ENCODE data around the gene SETMAR. TPM values are rescaled to one million over a fixed set of nuclear protein-coding genes. Genes with fewer than 3 reads are reported as not detected.

Gene SETMAR
- total and polyA plus RNA-seq, 2 experiments from 2014 or later, result 13.5 to 15.4 TPM

DNA sequence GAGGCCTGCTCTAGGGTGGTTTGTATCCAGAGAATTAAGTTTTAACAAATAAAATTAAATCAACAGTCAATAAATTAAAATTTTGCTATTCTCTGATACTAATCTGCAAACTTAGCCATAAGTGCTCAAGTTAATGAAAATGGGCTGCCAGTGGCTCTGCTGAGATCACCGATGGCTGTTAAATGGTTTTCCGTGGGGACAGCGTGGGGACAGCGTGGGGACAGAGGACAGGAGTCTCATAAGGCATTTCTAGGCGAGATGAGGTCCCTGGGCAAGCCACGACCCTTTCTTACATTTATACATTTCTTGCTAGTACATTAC lies 53.0 kb downstream of the SETMAR start:
- no peaks in the 10 kb centered on the region for H3K9me2 ChIP-seq (replicated peaks; ENCODE audit: insufficient read depth)
- H3K36me3 ChIP-seq (replicated peaks; ENCODE audit: insufficient read depth, low read depth), result no peaks in the 10 kb centered on the region
- peaks cover 26% of the 10 kb centered on the region for H3K4me1 ChIP-seq (ENCODE audit: insufficient read depth)
- DNase-seq (ENCODE audit: low spot score), result no peak
- no peaks in the 10 kb centered on the region for H3K27me3 ChIP-seq
- no peaks in the 10 kb centered on the region for H3K9me3 ChIP-seq (ENCODE audit: low read depth)
- H2AFZ ChIP-seq, result no peak overlapping the region
- no peaks in the 10 kb centered on the region for H3K79me2 ChIP-seq
- TF ChIP-seq, protein P1, sequence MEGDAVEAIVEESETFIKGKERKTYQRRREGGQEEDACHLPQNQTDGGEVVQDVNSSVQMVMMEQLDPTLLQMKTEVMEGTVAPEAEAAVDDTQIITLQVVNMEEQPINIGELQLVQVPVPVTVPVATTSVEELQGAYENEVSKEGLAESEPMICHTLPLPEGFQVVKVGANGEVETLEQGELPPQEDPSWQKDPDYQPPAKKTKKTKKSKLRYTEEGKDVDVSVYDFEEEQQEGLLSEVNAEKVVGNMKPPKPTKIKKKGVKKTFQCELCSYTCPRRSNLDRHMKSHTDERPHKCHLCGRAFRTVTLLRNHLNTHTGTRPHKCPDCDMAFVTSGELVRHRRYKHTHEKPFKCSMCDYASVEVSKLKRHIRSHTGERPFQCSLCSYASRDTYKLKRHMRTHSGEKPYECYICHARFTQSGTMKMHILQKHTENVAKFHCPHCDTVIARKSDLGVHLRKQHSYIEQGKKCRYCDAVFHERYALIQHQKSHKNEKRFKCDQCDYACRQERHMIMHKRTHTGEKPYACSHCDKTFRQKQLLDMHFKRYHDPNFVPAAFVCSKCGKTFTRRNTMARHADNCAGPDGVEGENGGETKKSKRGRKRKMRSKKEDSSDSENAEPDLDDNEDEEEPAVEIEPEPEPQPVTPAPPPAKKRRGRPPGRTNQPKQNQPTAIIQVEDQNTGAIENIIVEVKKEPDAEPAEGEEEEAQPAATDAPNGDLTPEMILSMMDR (IDR thresholded peaks at IDR 0.05; ENCODE audit: poor library complexity), result no peak
- TF ChIP-seq EZH2phosphoT487 (IDR thresholded peaks at IDR 0.05; ENCODE audit: low read depth, severe bottlenecking, unreplicated experiment) (no peak), EZH2 (IDR thresholded peaks at IDR 0.05; ENCODE audit: borderline replicate concordance) (no peak)
- H3K4me2 ChIP-seq, result no peak overlapping the region
- no peaks in the 10 kb centered on the region for H4K20me1 ChIP-seq (ENCODE audit: insufficient read depth, poor library complexity, severe bottlenecking)
- H3K4me3 ChIP-seq, result no peak overlapping the region
- 80% methylated on average over 6 of the region's 6 CpGs for WGBS (ENCODE audit: low lambda C conversion rate, missing lambda C conversion rate)
- H3K27ac ChIP-seq, result no peak overlapping the region

DNA sequence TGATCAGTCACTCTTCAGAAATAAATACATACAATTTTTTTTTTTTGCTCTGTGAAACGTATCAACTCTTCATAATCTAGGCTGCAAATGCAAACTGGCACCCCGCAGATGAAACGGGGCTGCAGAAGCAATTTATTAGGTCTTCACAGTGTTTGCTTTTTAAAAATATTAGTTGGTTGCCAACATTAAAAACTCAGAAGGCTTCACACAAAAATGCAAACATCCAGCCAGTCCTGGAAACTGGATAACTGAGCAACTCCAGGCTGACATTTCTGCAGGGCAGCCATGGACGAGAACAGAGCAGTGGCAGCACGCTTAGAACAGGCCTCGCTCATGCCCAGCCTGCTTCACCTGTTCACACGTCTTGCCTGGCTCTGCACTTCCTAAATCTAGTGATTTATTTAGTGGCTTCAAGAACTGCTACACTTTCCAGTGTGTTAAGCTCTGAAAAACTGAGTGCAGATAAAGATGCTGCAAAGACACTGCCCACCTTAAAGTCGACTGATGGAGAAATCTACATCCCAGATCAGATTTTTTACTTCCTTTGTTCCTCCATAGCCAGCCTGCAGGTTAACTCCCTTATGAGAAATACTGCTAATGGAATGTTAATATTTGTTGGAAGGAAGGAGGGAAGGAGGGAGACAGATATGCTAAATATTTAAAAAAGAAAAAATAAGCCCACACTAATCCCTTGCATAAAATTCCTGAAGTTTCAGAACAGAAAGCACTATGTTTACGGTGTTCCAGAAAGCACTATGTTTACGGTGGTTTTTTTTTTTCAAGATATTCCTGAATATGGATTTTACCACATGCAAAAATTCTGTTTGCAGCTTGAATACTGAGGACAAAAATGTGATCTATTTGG lies 53.6 kb downstream of the SETMAR start:
- H3K4me2 ChIP-seq, result no peak overlapping the region
- no peak overlapping the region for H3K4me3 ChIP-seq
- no peak overlapping the region for H2AFZ ChIP-seq
- no peak for DNase-seq (ENCODE audit: low spot score)
- WGBS (ENCODE audit: low lambda C conversion rate, missing lambda C conversion rate), result 72% methylated on average over 10 of the region's 10 CpGs
- no peaks in the 10 kb centered on the region for H3K9me3 ChIP-seq (ENCODE audit: low read depth)
- H3K36me3 ChIP-seq (replicated peaks; ENCODE audit: insufficient read depth, low read depth), result no peaks in the 10 kb centered on the region
- H3K27ac ChIP-seq, result no peak overlapping the region
- no peaks in the 10 kb centered on the region for H3K27me3 ChIP-seq
- H3K4me1 ChIP-seq (ENCODE audit: insufficient read depth), result peaks cover 22% of the 10 kb centered on the region
- H3K79me2 ChIP-seq, result no peaks in the 10 kb centered on the region
- TF ChIP-seq EZH2phosphoT487 (IDR thresholded peaks at IDR 0.05; ENCODE audit: low read depth, severe bottlenecking, unreplicated experiment) (no peak), EZH2 (IDR thresholded peaks at IDR 0.05; ENCODE audit: borderline replicate concordance) (no peak)
- TF ChIP-seq, protein P1 (IDR thresholded peaks at IDR 0.05; ENCODE audit: poor library complexity), result no peak
- H3K9me2 ChIP-seq (replicated peaks; ENCODE audit: insufficient read depth), result no peaks in the 10 kb centered on the region
- H4K20me1 ChIP-seq (ENCODE audit: insufficient read depth, poor library complexity, severe bottlenecking), result no peaks in the 10 kb centered on the region

DNA sequence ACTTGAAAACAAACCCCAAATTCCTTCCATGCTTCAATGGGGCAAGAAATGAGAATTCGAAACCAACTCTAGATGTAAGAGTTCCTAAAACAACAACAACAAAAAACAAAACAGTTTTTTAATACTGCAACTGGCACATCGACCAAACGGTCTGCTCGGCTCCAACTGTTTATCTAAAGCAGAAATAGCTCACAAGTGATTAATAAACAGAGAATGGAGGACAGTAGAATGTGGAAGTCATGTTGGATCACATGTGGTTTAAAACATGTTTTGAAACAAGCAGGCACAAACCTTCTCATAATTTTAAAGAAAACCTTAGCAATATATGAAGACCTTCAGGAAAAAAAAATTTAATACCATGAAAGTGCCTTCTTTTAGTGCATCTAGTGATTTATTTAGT lies 55.1 kb downstream of the SETMAR start:
- WGBS (ENCODE audit: low lambda C conversion rate, missing lambda C conversion rate), result 69% methylated on average over 4 of the region's 4 CpGs
- H3K9me3 ChIP-seq (ENCODE audit: low read depth), result no peaks in the 10 kb centered on the region
- no peaks in the 10 kb centered on the region for H3K9me2 ChIP-seq (replicated peaks; ENCODE audit: insufficient read depth)
- DNase-seq (ENCODE audit: low spot score), result no peak
- no peaks in the 10 kb centered on the region for H3K27me3 ChIP-seq
- TF ChIP-seq EZH2phosphoT487 (IDR thresholded peaks at IDR 0.05; ENCODE audit: low read depth, severe bottlenecking, unreplicated experiment) (no peak), EZH2 (IDR thresholded peaks at IDR 0.05; ENCODE audit: borderline replicate concordance) (no peak)
- TF ChIP-seq, protein P1 (IDR thresholded peaks at IDR 0.05; ENCODE audit: poor library complexity), result no peak
- H3K36me3 ChIP-seq (replicated peaks; ENCODE audit: insufficient read depth, low read depth), result no peaks in the 10 kb centered on the region
- H3K27ac ChIP-seq, result peak overlapping the region; percentile 14
- no peaks in the 10 kb centered on the region for H3K79me2 ChIP-seq
- H4K20me1 ChIP-seq (ENCODE audit: insufficient read depth, poor library complexity, severe bottlenecking), result no peaks in the 10 kb centered on the region
- no peak overlapping the region for H2AFZ ChIP-seq
- H3K4me3 ChIP-seq, result no peak overlapping the region
- H3K4me2 ChIP-seq, result no peak overlapping the region
- peaks cover 18% of the 10 kb centered on the region for H3K4me1 ChIP-seq (ENCODE audit: insufficient read depth)

Measured in hepatocyte (in vitro differentiated cells).